HepG2 (cell line): Measurements from ENCODE around the gene SRSF10. TPM values are rescaled to one million over a fixed set of nuclear protein-coding genes. Genes with fewer than 3 reads are reported as not detected.

Experiments used
- CTCF ChIP-seq: sonication (generic); formaldehyde crosslinking; IDR thresholded peaks from 2 replicates; pipeline ENCODE4 v1.5.0; 2020; ENCODE audit warnings: mild to moderate bottlenecking, missing genetic modification reagents, moderate library complexity
- DZIP1 ChIP-seq: sonication (generic); formaldehyde crosslinking; IDR thresholded peaks from 2 replicates; pipeline ENCODE4 v1.5.0; 2020; ENCODE audit warnings: mild to moderate bottlenecking, missing genetic modification reagents
- ESRRA ChIP-seq: sonication (generic); formaldehyde crosslinking; IDR thresholded peaks from 2 replicates; pipeline ENCODE4 v1.5.1; 2020; ENCODE audit warnings: mild to moderate bottlenecking, low read depth, missing genetic modification reagents
- GFI1 ChIP-seq: sonication (generic); formaldehyde crosslinking; IDR thresholded peaks from 2 replicates; pipeline ENCODE4 v1.5.0; 2020; ENCODE audit warnings: missing genetic modification reagents, mild to moderate bottlenecking, borderline replicate concordance
- GLMP ChIP-seq: sonication (generic); formaldehyde crosslinking; IDR thresholded peaks from 2 replicates; pipeline ENCODE4 v1.9.0; 2021; ENCODE audit warnings: missing genetic modification reagents, mild to moderate bottlenecking, borderline replicate concordance
- HDAC1 ChIP-seq: sonication (generic); formaldehyde crosslinking; IDR thresholded peaks from 2 replicates; pipeline ENCODE4 v1.5.1; 2020; ENCODE audit warnings: mild to moderate bottlenecking, missing genetic modification reagents
- KLF6 ChIP-seq: IDR thresholded peaks from 2 replicates; pipeline ENCODE4 v1.8.0; 2016; ENCODE audit warnings: missing biosample characterization, missing genetic modification reagents
- LCORL ChIP-seq, 2 experiments: fragments of 450-650 bp in 1 of 2; sonication (generic) in 1 of 2; formaldehyde crosslinking in 1 of 2; IDR thresholded peaks; 2 replicates each; pipeline versions ENCODE4 v1.5.0 to v1.6.1; 2017 to 2020; ENCODE audit warnings: antibody characterized with exemption in 1 of 2, missing genetic modification reagents in 1 of 2
- PTBP1 ChIP-seq: fragments of 200-400 bp; formaldehyde crosslinking; IDR thresholded peaks from 2 replicates; pipeline ENCODE4 v1.6.1; 2018; ENCODE audit warnings: low read length, low read depth; ENCODE audit not compliant: poor library complexity, severe bottlenecking
- TCF7L2 ChIP-seq: IDR thresholded peaks from 2 replicates; pipeline ENCODE4 v1.6.1; 2011; ENCODE audit warnings: mild to moderate bottlenecking, low read depth, low read length, moderate library complexity
- ZBTB1 ChIP-seq: sonication (generic); formaldehyde crosslinking; IDR thresholded peaks from 2 replicates; pipeline ENCODE4 v1.4.0; 2020; ENCODE audit warnings: missing genetic modification reagents, borderline replicate concordance
- ZBTB21 ChIP-seq: sonication (generic); formaldehyde crosslinking; IDR thresholded peaks from 2 replicates; pipeline ENCODE4 v1.4.0; 2020; ENCODE audit warnings: missing genetic modification reagents
- ZNF180 ChIP-seq: sonication (generic); formaldehyde crosslinking; IDR thresholded peaks from 2 replicates; pipeline ENCODE4 v1.4.0; 2020; ENCODE audit warnings: low read depth, missing genetic modification reagents, borderline replicate concordance
- ZNF777 ChIP-seq: sonication (generic); formaldehyde crosslinking; IDR thresholded peaks from 2 replicates; pipeline ENCODE4 v1.4.0; 2020; ENCODE audit warnings: missing genetic modification reagents
- ZNF788 ChIP-seq: sonication (generic); formaldehyde crosslinking; IDR thresholded peaks from 2 replicates; pipeline ENCODE4 v1.5.0; 2020; ENCODE audit warnings: mild to moderate bottlenecking, missing genetic modification reagents, borderline replicate concordance
- ZNF816 ChIP-seq: sonication (generic); formaldehyde crosslinking; IDR thresholded peaks from 2 replicates; pipeline ENCODE4 v1.8.0; 2022; ENCODE audit warnings: missing genetic modification reagents, mild to moderate bottlenecking, borderline replicate concordance
- polyA plus RNA-seq, 8 experiments: library from polyadenylated mRNA; depleted of rRNA in 3 of 8; stranded (reverse) in 7 of 8; unstranded in 1 of 8; fragments of >200 nt; fragmentation: Illumina TruSeq in 4 of 8; extraction: Trizol in 4 of 8; gene quantifications; 2 replicates each; pipeline versions ENCODE4 v1.2.1 to v1.2.3, GENCODE V29; 2011 to 2016; ENCODE audit warnings: low read depth in 4 of 8, missing spikeins in 1 of 8, mixed read lengths in 1 of 8; ENCODE audit not compliant: insufficient read depth in 1 of 8
- total RNA-seq, 5 experiments: library from RNA; depleted of rRNA; stranded (reverse); fragments of >200 nt; fragmentation: Illumina TruSeq; extraction: Trizol; gene quantifications; 2 replicates each; pipeline ENCODE4 v1.2.3, GENCODE V29; 2016; ENCODE audit warnings: low read depth in 1 of 5
- TF ChIP-seq, protein P1 (sequence below): sonication (generic); formaldehyde crosslinking; IDR thresholded peaks from 2 replicates; pipeline ENCODE4 v1.5.0; 2020; ENCODE audit warnings: missing genetic modification reagents, mild to moderate bottlenecking, borderline replicate concordance
- TF ChIP-seq, protein P2 (sequence below): sonication (generic); formaldehyde crosslinking; IDR thresholded peaks from 2 replicates; pipeline ENCODE4 v1.5.0; 2020; ENCODE audit warnings: missing genetic modification reagents, mild to moderate bottlenecking, borderline replicate concordance

The SRSF10 gene
- total and polyA plus RNA-seq, 2 of the 13 experiments (the other 11 are each of a cell fraction or from before 2014, with no cell fraction given): 126 to 186 TPM

- TF ChIP-seq CTCF (CRISPR knock-in tag): 0 out of 2 replicates have a peak, but pooled peaks have one; percentile 6
- TF ChIP-seq GFI1 (CRISPR knock-in tag): peak; percentile 59; the same call in 1 of the 2 replicates
- TF ChIP-seq ZNF777 (CRISPR knock-in tag): no peak
- TF ChIP-seq ZNF788: peak; percentile 72; the same call in 1 of the 2 replicates
- TF ChIP-seq GLMP: no peak
- TF ChIP-seq DZIP1 (CRISPR knock-in tag): no peak
- no peak for TF ChIP-seq ZBTB1 (CRISPR knock-in tag)
- 0 out of 2 replicates have a peak, but pooled peaks have one; percentile 61 for TF ChIP-seq ZNF180 (CRISPR knock-in tag)
- TF ChIP-seq TCF7L2: no peak; the same call in 1 of the 2 replicates
- TF ChIP-seq, protein P1, sequence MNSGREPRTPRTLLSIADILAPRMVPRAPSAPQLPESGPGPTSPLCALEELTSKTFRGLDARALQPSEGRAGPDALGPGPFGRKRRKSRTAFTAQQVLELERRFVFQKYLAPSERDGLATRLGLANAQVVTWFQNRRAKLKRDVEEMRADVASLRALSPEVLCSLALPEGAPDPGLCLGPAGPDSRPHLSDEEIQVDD (CRISPR knock-in tag): no peak
- no peak for TF ChIP-seq ZNF816 (CRISPR knock-in tag)
- peak; percentile 11; the same call in 1 of the 2 replicates for TF ChIP-seq ESRRA (CRISPR knock-in tag)
- TF ChIP-seq KLF6: no peak
- TF ChIP-seq ZBTB21 (CRISPR knock-in tag): no peak
- peak; percentile 78; the same call in 1 of the 2 replicates for TF ChIP-seq HDAC1 (CRISPR knock-in tag)
- TF ChIP-seq LCORL (IDR thresholded peaks at IDR 0.05): peak; percentile 93
- peak; percentile 93 for TF ChIP-seq LCORL (CRISPR knock-in tag; IDR thresholded peaks at IDR 0.05)
- TF ChIP-seq PTBP1: no peak
- TF ChIP-seq, protein P2, sequence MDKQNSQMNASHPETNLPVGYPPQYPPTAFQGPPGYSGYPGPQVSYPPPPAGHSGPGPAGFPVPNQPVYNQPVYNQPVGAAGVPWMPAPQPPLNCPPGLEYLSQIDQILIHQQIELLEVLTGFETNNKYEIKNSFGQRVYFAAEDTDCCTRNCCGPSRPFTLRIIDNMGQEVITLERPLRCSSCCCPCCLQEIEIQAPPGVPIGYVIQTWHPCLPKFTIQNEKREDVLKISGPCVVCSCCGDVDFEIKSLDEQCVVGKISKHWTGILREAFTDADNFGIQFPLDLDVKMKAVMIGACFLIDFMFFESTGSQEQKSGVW (CRISPR knock-in tag): no peak
Observed at GRCh38 chr1:24021403-24022266, 41.5 kb upstream of the SRSF10 start (continued).
